Measurements from ENCODE around the gene CEP192.
"Not testable (repeated sequence)": the region's sequence is repeated elsewhere in the genome, so short reads cannot be mapped to it uniquely, and the experiment has no call there.

Gene CEP192

DNA sequence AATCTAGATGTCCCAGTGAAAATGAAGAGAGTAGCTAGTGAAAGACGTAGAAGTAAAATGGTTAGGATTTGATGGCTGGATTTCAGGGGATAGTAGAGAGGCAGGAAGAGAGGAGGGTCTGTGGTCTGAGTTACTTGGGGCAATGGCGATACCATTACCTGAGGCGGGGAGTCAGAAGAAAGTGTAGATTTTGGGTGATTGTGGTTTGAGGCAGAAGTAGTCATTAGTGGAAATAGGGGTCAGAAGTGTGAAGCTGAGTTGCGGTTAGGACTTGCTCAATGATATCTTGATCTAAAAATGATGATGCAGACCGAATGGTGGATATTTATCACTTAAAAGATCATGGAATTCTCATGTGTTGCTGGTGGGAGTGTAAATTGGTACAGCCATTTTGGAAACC is 41.0 kb downstream of the CEP192 start:
- DNase-seq = no peak

DNA sequence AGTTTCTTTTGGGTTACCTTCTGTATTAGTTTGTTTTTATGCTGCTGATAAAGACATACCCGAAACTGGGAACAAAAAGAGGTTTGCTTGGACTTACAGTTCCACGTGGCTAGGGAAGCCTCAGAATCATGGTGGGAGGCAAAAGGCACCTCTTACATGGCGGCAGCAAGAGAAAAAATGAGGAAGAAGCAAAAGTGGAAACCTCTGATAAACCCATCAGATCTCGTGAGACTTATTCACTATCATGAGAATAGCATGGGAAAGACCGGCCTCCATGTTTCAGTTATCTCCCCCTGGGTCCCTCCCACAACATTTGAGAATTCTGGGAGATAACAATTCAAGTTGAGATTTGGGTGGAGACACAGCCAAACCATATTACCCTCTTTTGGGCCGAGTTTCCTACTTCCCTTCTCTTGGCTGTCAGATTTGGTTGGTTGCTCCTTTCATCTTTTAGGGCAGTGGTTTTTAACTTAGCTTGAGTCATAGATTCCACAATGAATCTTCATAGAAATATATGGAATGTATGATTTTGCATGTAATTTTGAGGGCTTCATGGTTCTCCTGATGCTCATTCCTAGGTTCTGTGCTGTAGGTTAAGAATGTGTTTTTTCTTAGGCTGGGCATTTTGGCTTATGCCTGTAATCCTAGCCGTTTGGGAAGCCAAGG is 44.2 kb downstream of the CEP192 start:
- no peak for DNase-seq

DNA sequence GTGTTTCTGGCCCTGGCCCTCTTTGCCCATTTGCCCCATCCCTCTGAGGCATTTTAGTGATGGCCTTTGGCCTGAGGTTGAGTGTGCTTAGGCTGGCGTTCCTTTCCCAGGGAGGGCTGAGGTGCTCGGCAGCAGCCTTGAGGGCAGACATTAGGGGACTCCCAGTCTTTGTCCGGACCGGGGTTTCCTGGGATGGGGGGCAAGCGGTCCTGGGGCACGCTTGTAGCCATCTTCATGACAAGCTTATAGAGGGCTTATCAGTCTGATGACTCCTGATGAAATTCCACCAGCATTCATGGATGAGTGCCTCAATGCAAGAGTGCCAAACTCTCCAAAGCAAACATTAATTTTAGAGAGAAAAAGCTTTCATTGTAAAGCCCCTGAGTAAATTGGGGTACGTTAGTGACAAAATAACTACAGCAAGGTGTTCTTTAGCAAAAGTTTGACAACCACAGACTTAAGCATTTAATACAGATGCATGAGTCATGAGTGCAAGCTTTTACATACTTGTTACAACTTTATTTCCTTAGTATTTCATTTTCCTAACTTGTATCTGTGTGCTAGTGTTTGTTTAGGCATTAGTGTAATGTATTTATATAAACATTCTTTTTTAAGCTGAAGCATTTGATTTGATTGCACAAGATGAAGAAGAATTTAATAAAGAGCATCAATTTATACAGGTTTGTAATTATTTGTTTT is 45.6 kb downstream of the CEP192 start:
- DNase-seq = no peak

DNA sequence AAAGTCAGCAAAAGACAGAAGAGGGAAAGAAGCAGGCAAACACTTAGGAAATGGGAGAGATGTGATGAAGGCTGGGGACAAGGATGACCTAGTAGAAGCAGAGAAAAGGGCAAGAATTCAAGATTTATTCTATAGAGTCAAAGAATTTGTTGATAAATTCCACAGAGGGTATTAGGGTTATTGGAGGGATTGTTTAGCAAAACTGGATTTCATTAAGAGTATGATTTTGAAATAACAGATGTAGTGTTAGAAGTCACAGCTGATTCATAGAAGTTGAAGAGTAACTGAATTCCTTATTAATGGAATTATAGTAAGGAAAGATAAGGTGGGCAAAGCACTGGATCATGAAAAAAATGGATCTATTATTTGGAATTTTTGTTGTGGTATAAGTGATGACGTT is 48.6 kb downstream of the CEP192 start:
- no peak for DNase-seq

DNA sequence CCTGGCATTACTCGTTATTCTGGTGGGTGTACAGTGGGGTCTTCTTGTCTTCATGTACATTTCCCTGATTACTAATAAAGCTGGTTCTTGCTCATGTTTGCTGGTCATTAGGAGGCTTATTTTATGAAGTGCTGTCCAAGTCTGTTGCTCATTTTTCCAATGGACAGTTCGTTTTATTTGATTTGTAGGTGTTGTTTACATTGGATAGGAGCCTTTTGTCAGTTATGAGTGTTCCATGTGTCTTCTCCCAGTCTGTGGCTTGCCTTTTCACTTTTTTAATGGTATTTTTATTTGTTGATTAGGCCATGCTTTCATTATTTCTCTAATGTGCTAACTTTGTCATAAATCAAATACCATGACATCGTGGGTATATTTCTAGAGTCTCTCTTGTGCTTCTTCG is 51.9 kb downstream of the CEP192 start:
- no peak for DNase-seq

DNA sequence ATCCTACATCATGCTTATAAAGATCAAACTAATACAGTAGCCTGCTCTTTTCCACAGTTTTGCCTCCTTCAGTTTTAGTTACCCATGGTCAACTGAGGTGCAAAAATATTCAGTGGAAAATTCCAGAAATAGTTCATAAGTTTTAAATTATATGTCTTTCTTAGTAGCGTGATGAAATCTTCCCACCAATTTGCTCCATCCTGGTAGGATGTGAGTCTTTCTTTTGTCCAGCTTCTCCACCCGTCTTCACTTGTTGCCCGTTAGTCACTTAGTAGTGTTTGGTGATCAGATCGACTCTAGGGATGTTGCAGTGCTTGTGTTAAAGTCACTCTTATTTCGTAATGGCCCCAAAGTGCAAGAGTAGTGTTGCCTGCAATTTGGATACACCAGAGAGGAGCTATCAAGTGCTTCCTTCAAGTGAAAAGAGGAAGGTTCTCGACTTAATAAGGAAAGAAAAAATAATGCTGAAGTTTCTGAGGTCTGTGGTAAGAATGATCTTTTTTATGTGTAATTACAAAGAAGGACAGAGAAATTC is 57.0 kb downstream of the CEP192 start:
- no peak for DNase-seq

DNA sequence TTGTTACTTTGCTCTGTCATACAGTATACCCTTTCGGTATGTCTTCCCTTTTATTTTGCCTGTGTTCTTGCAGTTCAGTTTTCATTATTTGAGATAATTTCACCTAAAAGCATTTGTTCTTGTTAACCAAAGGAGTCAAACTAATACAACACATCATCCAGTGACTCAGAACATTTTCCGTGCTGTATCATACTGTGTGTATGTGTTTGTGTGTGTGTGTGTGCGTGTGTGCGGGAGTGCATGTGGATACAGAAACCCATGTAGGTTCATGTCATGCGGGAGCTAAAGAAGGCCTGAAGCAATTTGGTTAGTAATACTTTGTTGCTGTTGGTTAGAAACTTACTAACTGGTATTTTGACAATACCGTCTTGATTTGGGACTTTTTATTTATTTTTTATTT is 60.0 kb downstream of the CEP192 start:
- no peak for DNase-seq

DNA sequence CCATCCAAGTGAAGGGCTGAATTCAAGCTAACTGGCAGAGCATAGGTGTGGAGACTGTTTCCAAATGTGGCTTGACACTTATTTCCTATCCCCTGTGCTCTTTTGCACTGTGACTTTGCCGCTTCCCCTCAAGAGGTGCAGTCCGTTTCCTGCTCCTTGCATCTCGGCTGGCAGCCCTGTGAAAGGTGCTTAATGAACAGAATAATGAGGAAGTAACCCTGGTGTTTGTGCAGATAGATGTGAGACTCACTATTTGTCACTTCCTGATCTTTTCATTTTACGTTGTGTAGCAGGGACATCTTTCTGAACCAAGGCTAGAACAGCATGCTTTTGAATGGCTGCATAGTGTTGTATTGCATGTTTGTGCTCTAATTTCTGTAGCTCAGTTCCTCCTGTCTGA is 60.8 kb downstream of the CEP192 start:
- no peak for DNase-seq

DNA sequence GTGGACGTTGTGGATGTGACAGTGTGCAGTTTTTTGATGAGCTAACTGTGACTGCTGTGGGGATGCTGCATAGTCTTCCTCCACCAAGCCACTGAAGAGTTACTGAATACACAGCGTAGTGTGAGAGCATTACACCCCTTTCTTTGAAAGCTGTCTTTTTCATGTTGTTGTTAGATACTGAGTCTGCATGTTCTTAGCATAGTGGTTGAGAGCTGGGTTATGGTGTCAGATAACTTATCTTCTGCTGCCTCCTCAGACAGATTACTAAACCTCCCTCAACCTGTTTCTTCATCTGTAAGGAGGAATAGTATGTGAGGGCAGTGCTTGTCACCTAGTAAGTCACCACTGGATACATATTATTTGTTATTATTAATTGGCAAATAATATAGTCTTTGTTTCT is 63.2 kb downstream of the CEP192 start:
- DNase-seq = no peak

DNA sequence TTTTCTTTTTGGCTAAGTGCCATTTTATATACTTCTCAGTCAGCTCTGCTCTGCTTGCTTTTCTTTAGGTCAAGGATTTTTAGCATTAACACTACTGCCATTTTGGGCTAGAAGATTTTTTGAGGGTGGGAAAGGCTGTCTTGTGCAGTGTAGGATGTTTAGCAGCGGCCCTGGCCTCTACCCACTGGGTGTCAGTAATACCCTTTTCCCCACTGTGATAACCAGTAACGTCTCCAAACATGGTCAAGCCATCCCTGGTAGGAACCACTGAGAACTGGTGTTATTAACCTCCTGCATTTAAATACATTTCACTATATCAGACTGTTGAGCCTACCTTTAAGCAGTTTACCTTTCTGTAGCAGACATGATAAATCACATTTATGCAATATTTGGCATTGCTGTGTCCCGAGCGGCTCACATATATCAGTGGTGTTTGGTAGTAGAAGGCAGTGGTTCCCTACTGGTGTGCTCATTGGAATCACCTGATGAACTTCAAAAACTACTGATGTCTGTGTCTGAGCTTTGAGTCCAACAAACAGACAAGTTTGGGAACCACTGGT is 70.5 kb downstream of the CEP192 start:
- no peak for DNase-seq

DNA sequence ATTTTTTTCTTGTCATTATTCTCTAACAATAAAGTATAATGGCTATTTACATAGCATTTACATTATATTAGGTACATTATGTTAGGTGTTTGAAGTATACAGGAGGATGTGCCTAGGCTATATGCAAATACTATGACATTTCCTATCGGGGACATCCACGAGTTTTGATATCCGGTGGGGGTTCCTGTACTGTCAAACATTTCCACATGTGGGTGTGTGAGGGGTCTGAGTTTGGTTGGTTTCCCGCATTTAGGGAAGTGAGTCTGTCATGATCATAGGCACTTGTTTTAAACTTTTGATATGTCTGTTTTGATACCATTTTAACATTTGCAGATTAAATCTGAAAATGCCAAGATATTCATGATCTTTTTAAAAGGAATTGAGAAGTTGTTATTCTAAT is 76.0 kb downstream of the CEP192 start:
- DNase-seq = no peak

DNA sequence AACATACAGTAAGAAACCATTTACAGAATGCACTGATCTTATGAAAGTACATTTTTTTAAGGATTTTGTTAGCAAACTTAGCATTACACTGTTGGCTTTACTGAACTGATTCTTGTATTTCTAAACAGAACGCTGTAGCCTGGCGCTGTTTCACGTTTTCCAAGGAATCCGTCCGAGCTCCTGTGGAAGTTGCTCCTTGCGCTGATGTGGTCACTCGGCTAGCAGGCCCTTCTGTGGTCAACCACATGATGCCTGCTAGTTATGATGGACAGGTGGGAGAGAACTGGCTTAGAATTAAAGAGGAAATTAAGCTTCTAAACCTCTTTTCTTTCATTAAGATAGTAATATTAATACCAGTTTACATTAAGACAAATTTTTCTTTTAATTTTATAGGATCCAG is 76.8 kb downstream of the CEP192 start:
- no peak for DNase-seq

DNA sequence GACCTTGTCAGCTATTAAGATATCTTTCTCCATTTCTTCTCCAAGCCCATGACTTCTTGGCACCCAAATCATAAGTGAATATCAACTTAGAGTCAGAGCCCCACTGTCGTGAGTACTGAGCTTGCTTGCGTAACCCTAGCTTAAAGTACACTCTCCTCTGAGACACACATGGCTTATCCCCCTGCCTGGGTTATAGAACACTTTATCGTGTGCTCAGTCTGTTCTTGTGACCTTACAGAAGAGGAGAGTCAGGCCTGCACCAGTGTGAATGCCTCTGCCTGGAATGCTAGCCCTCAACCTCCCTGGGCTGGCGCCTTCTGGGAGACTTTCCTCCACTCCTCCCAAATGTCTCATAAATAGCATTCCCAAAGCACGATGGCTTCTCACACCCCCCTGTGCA is 79.3 kb downstream of the CEP192 start:
- DNase-seq = no peak

DNA sequence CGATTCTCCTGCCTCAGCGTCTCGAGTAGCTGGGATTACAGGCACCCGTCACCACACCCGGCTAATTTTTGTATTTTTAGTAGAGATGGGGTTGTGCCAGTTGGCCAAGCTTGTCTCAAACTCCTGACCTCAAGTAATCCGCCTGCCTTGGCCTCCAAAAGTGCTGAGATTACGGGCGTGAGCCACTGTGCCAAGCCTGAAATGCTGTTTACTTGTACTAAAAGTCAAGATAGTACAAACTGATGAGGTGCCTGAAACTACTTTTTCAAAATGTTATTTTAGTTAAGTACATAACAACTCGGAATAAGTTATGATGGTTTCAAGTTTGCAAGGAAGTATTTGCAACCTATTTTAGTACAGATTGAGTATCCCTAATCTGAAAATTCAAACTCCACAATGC is 85.7 kb downstream of the CEP192 start:
- no peak for DNase-seq

DNA sequence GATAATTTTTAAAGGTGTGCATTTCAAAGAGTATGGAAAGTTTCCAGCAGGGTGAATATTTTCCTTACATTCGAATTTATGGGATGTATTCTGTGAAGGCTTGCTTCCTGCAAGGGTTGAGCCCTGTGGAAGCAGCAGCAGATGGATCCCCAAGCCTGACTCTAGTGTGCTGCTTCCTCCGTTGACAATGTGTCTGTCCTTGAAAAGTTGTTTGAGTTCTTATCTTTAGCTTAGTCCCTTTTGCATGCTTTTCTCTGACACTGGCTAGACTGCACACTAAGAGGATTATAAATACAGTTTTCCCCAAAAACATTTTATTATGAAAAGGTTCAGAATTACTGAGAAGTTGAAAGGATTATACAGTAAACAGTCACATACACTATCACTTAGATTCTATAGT is 86.3 kb downstream of the CEP192 start:
- no peak for DNase-seq

DNA sequence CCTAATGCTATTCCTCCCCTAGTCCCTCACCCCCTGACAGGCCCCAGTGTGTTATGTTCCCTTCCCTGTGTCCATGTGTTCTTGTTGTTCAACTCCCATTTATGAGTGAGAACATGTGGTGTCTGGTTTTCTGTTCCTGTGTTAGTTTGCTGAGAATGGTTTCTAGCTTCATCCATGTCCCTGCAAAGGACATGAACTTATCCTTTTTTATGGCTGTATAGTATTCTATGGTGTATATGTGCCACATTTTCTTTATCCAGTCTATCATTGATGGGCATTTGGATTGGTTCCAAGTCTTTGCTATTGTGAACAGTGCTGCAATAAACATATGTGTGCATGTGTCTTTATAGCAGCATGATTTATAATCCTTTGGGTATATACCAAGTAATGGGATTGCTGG is 86.9 kb downstream of the CEP192 start:
- not testable (repeated sequence) for DNase-seq

DNA sequence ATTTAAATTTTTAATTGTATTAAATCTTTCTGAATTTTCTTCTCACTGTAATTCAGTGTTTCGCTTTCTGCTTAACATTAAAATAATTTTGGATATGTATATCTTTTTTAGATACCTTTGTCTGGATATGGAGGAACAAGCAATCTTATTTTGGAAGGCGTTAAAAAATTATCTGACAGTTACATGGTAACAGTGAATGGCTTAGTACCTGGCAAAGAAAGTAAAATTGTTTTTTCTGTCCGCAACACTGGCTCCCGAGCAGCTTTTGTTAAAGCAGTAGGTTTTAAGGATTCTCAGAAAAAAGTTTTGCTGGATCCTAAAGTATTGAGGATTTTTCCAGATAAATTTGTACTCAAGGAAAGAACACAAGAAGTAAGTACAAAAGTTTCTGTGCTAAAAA is 95.7 kb downstream of the CEP192 start:
- DNase-seq = no peak

DNA sequence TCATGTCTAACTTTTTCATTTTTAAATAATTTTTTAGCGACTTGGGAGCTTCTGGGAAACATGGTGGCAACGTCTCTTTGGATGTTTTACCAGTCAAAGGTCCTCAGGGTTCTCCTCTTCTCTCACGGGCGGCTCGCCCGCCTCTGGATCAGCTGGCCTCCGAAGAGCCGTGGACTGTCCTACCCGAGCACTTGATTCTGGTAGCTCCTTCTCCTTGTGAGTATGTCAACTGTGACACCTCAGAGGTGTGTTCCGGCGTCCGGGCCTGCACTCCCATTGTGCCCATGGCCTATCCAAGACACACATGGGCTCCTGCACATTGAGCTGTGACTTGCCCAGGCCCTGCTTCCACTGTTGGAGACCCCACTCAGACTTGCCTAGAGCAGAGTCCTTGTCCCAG is 104.3 kb downstream of the CEP192 start:
- no peak for DNase-seq

DNA sequence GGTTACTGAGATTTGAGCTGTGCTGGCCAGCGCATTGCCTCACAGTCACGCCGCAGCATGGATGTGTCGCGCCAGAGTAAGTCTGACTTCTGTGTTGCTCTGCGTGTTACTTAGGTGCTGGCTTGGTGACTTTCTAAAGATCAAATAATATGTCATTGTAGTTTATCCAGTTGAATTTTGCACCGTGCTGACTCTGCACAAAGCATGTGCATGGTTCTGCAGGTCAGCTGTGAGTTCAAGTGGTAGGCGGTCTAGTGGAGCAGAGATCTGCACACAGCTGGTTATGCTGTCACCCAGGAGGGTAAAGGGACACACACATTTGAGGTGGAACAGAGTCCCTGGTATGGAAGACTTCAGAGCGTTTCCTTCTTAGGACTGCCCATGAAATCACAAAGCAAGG is 105.1 kb downstream of the CEP192 start:
- no peak for DNase-seq

DNA sequence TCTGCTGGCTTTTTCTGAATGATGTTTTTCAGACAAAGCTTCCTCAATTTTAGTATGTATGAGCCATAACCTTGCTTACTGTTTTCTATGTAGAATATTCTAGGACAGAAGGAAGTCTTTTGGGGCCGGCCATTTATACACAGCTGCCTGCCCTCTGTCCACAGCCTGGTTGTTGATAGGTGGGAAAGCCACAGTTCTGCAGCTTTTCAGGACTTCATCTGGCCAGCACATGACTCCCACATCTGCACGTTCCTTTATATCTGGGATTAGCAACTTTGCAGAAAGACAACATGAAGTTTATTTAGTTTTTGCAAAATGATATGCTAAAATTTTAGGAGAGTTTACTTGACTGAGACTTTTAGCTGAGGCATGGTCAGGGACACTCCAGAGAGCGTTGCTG is 105.6 kb downstream of the CEP192 start:
- DNase-seq = no peak

DNA sequence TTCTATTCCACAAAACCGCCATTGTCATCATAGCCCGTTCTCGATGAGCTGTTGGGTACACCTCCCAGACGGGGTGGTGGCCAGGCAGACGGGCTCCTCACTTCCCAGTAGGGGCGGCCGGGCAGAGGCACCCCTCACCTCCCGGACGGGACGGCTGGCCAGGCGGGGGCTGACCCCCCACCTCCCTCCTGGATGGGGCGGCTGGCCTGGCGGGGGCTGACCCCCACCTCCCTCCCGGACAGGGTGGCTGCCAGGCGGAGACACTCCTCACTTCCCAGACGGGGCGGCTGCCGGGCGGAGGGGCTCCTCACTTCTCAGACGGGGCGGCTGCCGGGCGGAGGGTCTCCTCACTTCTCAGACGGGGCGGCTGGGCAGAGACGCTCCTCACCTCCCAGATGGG is 106.9 kb downstream of the CEP192 start:
- DNase-seq = not testable (repeated sequence)

DNA sequence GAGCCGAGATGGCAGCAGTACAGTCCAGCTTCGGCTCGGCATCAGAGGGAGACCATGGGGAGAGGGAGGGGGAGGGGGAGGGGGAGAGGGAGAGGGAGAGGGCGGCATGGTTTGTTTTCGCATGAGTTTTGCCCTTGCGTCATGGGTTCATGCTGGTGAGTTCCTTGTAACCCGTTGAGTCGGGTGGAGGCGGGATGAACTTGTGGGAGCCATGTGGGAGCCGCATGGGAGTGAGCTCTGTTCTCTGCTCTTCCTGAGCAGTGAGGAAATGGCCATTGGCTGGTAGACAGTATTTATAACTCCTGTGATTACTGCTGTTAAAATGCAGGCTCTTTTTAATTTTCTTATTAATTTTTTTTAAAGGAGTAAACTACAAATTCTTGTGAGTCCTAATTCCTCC is 108.0 kb downstream of the CEP192 start:
- DNase-seq = no peak

DNA sequence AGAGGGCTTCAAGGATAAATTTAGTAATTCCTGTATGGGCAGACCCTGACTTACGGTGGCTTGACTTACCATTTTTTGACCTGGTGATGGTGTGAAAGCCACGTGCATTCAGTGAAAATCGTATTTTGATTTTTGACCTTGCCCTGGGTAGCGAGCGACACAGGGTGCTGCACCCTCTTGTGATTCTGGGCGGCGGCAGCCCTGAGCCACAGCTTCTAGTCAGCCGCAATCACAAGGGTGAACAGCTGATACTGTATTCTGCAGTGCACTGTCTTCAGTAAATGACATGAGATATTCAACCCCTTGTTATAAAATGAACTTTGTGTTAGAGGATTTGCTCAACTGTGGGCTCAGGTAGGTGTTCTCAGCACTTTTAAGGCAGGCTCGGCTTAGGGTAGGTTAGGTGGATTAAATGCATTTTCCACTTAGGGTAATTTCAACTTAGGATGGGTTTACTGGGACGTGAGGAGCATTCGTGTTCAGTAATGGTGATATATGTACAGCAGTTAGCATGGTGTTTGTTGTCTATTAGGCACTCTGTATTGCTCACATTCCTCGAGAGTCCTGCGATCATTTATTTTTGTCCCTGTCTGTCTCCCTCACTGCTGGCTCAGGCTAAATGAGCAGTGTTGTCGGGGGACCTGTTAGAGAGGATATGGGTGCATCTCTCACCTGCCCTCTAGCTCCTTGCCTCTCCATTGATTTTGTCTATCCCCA is 109.9 kb downstream of the CEP192 start:
- DNase-seq = no peak

DNA sequence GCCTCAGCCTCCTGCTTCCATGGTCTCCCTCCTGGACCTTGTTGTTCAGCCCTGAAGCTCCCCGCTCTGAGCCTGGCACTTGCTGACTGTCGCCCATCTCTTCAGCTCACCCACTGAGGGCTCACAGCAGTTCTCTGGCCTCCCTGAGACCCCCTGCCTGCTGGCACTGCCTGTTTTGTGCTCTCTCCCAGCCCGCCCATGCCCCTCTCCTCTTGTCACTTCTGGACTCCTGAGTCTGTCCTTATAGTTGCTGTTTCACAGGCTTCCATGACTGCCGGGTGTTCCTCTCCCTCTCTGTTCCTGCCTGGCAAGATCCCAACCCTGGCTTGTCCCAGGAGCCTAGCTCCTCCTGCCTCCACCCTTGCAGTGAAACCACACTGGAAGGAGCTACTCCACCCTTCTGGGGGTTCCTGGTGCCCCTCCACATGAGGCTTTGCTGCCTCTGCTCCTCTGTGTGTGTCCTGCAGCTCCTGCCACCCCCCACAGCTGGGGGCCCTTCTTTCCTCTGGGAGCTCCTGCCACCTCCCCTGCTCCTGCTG is 110.6 kb downstream of the CEP192 start:
- no peak for DNase-seq
